GM18508 (cell line): ENCODE results near the gene C2CD4B.

Experiments
- ATAC-seq: cut with Tn5 transposase; IDR thresholded peaks from one replicate; pipeline ENCODE4 v1.9.1; 2021; ENCODE audit warnings: moderate number of reproducible peaks; ENCODE audit not compliant: insufficient read depth, unreplicated experiment

Gene C2CD4B

DNA sequence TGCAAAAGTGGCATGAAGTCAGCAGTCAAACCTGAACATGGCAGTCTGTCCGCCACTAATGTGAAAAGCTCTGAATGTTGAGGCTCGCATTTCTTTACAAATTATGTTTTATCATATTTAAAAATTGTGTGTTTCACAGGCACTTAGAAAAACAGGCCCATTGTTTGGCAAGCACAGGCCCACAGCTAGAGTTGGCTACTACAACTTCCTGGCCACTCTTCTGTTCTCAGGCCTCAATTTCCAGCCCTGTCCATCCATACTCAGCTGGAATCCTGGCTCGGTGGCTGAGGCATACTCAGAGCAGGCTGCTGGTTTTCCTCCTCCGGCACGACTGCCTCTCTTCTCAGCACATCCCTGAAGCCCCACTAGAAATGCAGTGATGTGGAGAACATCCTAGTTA, 44.3 kb downstream of the C2CD4B start:
- no peak for ATAC-seq

DNA sequence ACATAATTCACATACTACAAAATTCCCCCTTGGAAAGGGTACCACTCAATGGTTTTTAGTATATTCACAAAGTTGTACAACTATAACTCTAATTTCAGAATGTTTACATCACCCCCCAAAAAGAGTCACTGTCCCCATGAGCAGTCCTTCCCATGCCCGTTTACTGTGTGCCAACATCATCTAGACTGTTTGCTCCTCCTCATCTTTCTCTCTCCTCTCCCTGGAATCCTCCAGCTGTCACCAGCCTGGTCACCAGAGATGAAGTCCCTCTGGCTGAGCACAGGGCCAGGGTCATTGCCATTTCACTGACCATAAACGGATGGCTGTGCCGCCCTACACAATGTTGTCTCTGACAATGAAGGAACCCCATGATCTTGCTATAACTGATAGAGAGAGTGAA, 45.2 kb downstream of the C2CD4B start:
- ATAC-seq, result no peak

GRCh38 chr15:62119227-62119864, 45.7 kb downstream of the C2CD4B start:
- no peak for ATAC-seq

DNA sequence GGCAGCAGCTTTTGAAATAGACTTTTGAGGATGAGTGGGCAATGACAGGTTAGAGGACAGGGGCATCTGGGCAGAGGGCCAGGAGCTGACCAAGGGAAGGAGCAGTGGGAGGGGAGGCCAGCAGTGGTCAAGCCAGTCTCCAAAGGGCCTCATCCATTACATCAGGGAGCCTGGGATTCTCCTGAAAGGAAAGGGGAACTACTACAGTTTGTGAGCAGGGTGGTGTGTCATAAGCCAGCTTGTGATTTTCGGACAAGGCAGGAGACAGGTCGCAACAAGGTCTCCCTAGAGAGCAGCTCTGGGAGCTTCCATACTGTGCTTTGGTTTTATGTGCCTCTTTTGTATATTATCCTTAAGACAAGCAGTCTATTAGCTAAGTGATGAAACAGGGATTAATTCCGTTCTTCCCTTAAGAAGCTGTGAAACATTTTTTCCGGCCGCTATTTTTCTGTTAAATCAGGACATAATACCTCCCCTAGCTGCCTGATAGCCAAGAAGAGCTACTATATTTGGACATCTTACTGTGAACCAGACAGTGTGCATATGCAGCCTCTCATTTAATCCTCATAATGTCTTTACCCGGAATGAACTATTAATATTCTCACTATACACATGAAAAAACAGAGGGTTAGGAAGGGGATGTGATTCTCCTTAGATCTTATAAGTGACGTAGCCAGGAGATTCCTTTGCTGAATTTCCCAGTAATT, 46.4 kb downstream of the C2CD4B start:
- ATAC-seq, result no peak

GRCh38 chr15:62115847-62116246, 49.2 kb downstream of the C2CD4B start:
- no peak for ATAC-seq
